Measurements from ENCODE around the gene CCDC30.

- TF ChIP-seq CTCF (IDR thresholded peaks at IDR 0.05) (no peak), POLR2A (IDR thresholded peaks at IDR 0.05) (no peak), POLR2AphosphoS5 (IDR thresholded peaks at IDR 0.05) (no peak)
Observed at GRCh38 chr1:42449256-42449655, 13.8 kb upstream of the CCDC30 start.
